ENCODE data around the gene CALD1.

CALD1 gene

DNA sequence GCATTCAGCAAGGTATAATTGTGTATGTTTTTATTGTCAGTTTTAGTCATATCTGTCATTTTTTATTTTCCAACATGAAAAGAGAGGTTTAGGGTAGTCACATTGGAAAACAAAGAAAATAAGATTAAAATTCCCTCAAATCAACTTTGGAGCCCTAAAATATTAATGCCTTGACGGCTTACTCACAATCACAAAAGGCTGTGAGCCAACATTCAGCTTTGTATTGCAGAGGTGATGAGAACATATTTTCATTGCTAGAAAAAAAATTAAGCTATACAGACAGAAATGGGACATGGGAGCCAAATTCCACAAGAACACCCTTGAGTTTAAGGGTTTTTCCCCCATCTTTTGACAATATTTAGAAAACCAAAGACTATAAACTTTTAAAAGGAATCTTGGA lies 30.2 kb downstream of the CALD1 start:
- no peaks in the 10 kb centered on the region for H3K36me3 ChIP-seq (ENCODE audit: control insufficient read depth, low read length)
- H3K9me3 ChIP-seq (ENCODE audit: control insufficient read depth, insufficient read depth, low read length): peaks cover 3% of the 10 kb centered on the region; the same call in 1 of the 2 replicates
- H3F3A ChIP-seq (ENCODE audit: control insufficient read depth, insufficient read depth): no peaks in the 10 kb centered on the region
- TF ChIP-seq EZH2phosphoT487 (IDR thresholded peaks at IDR 0.05; ENCODE audit: borderline replicate concordance, low read length): no peak
- TF ChIP-seq, protein P1, sequence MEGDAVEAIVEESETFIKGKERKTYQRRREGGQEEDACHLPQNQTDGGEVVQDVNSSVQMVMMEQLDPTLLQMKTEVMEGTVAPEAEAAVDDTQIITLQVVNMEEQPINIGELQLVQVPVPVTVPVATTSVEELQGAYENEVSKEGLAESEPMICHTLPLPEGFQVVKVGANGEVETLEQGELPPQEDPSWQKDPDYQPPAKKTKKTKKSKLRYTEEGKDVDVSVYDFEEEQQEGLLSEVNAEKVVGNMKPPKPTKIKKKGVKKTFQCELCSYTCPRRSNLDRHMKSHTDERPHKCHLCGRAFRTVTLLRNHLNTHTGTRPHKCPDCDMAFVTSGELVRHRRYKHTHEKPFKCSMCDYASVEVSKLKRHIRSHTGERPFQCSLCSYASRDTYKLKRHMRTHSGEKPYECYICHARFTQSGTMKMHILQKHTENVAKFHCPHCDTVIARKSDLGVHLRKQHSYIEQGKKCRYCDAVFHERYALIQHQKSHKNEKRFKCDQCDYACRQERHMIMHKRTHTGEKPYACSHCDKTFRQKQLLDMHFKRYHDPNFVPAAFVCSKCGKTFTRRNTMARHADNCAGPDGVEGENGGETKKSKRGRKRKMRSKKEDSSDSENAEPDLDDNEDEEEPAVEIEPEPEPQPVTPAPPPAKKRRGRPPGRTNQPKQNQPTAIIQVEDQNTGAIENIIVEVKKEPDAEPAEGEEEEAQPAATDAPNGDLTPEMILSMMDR (IDR thresholded peaks at IDR 0.05; ENCODE audit: low read depth, low read length, poor library complexity, severe bottlenecking): no peak
- no peaks in the 10 kb centered on the region for H3K79me2 ChIP-seq (ENCODE audit: control insufficient read depth, low read length)
- no peak overlapping the region for H3K27ac ChIP-seq (ENCODE audit: low read depth, low read length)
- no peak overlapping the region for H3K4me3 ChIP-seq (ENCODE audit: low read length)
- no peaks in the 10 kb centered on the region for H3K27me3 ChIP-seq (ENCODE audit: control insufficient read depth, low read length)
- no peaks in the 10 kb centered on the region; the same call in 1 of the 2 replicates for H3K9me2 ChIP-seq (replicated peaks; ENCODE audit: control insufficient read depth, low read length)
- H3K4me1 ChIP-seq (ENCODE audit: control insufficient read depth, low read length): no peaks in the 10 kb centered on the region
- H4K20me1 ChIP-seq (ENCODE audit: control insufficient read depth, insufficient read depth, low read depth, low read length): no peaks in the 10 kb centered on the region
- H3K4me2 ChIP-seq (ENCODE audit: low read length): no peak overlapping the region

DNA sequence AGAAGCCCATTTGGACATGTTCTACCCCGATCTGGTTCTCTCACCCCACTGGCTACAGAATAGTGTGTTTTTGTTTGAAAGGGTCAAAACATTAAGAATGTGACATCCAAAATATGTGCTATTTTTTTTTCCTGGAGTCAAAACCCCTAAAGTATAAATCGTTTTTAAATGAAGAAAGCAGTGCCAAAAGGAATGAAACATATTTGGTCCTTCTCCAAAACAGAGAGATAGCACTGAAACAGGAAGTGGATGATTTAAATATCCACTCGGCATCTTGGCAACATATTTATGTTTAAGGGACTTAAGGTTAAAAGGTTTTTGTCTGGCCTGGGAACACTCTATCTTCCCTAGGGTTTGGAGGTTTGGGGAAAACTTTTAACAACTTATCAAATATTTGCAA lies 32.3 kb downstream of the CALD1 start:
- Histone ChIP-seq H4K20me1 (ENCODE audit: control insufficient read depth, insufficient read depth, low read depth, low read length) (no peaks in the 10 kb centered on the region), H3K9me3 (ENCODE audit: control insufficient read depth, insufficient read depth, low read length) (0 out of 2 replicates have a peak, but pooled peaks cover 3% of the 10 kb centered on the region), H3K9me2 (replicated peaks; ENCODE audit: control insufficient read depth, low read length) (no peaks in the 10 kb centered on the region; the same call in 1 of the 2 replicates), H3F3A (ENCODE audit: control insufficient read depth, insufficient read depth) (no peaks in the 10 kb centered on the region), H3K27me3 (ENCODE audit: control insufficient read depth, low read length) (no peaks in the 10 kb centered on the region), H3K27ac (ENCODE audit: low read depth, low read length) (no peak overlapping the region), H3K4me3 (ENCODE audit: low read length) (no peak overlapping the region), H3K4me1 (ENCODE audit: control insufficient read depth, low read length) (no peaks in the 10 kb centered on the region), H3K4me2 (ENCODE audit: low read length) (no peak overlapping the region), H3K79me2 (ENCODE audit: control insufficient read depth, low read length) (no peaks in the 10 kb centered on the region), H3K36me3 (ENCODE audit: control insufficient read depth, low read length) (no peaks in the 10 kb centered on the region)
- TF ChIP-seq EZH2phosphoT487 (IDR thresholded peaks at IDR 0.05; ENCODE audit: borderline replicate concordance, low read length): no peak
- TF ChIP-seq, protein P1 (IDR thresholded peaks at IDR 0.05; ENCODE audit: low read depth, low read length, poor library complexity, severe bottlenecking): no peak

DNA sequence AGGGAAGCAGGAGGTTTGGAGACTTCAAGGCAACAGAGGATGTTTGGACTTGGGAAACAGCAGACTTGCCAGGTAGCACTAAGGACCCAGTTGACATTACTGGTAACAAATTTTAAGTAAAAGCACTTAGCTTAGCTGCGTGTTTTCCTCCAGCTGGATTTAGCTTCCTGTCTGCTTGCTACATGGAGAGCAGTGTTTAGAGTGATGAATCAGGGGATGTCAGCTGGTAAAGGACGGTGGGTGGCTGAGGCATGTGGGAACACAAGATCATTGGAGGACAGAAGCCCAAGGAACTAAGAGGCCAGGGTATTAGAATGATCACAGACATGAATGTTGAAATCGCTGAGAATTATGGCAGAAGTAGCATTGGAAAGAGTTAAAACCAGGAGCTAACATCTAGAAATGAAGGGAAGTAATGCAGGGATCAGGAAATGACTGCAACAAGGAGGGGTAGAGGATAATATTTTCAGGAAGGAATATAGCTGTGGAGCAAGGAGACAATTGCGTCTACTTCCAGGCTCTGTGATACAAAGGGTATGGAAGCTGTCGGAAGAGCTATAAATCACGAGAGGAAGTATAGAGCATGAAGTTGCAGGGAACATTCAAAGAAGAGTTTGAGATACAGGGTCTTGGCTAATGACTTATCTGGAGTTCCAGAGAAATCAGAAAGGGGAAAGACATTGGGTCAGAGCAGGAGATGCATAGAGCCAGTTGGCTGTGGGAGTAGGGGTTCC lies 34.4 kb downstream of the CALD1 start:
- Histone ChIP-seq H3K4me2 (ENCODE audit: low read length) (no peak overlapping the region), H3K4me3 (ENCODE audit: low read length) (no peak overlapping the region), H3K9me2 (replicated peaks; ENCODE audit: control insufficient read depth, low read length) (no peaks in the 10 kb centered on the region; the same call in 1 of the 2 replicates), H3K36me3 (ENCODE audit: control insufficient read depth, low read length) (no peaks in the 10 kb centered on the region), H3F3A (ENCODE audit: control insufficient read depth, insufficient read depth) (no peaks in the 10 kb centered on the region), H3K9me3 (ENCODE audit: control insufficient read depth, insufficient read depth, low read length) (0 out of 2 replicates have a peak, but pooled peaks cover 3% of the 10 kb centered on the region), H3K4me1 (ENCODE audit: control insufficient read depth, low read length) (no peaks in the 10 kb centered on the region), H3K79me2 (ENCODE audit: control insufficient read depth, low read length) (no peaks in the 10 kb centered on the region), H3K27ac (ENCODE audit: low read depth, low read length) (no peak overlapping the region), H4K20me1 (ENCODE audit: control insufficient read depth, insufficient read depth, low read depth, low read length) (no peaks in the 10 kb centered on the region), H3K27me3 (ENCODE audit: control insufficient read depth, low read length) (no peaks in the 10 kb centered on the region)
- TF ChIP-seq EZH2phosphoT487 (IDR thresholded peaks at IDR 0.05; ENCODE audit: borderline replicate concordance, low read length): no peak
- TF ChIP-seq, protein P1 (IDR thresholded peaks at IDR 0.05; ENCODE audit: low read depth, low read length, poor library complexity, severe bottlenecking): no peak
